ENCODE results near the gene CYP24A1.

The CYP24A1 gene

DNA sequence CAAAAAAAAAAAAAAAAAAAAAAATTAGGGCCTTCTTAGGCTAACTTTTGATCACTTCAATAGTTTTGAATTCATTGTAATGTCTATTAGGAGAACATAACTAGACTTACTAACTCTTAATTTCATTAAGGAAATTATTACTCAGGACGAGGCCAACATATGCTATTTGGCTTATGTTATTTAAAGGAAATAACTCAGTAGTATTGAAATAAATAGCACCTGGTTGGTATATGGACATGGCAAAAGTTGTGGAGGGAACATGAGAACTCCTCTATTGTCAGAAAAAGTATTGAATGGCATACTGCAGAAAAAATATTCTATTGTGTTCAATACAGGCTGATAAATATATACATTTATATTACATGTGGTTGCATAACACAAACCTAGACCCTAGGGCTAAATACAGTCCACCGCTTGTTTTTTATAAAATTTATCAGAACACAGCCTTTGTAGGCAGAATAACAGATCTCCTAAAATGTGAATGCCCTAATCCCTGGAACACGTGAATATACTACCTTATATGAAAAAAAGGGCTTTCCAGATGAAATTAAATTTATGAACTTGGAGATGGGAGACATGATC is 18.0 kb downstream of the CYP24A1 start:
- DNase-seq: no peak

DNA sequence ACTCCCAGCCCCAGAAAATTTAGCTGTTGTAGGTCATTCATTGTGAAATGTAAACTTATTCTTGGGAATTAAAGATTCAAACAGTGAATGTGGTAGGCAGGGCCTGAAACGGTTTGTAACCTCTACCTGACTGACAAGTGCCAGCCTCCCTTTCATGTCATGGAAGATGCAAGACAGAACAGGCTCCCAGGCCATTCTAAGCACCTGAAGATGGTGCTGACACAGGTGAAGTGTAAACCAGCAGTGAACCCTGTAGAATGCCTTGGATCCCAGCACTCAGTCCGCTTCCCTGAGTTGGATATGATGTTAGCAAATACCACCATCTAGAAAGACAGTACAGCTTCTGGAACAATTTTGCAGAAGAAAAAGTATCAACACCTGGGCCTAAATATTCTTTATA is 19.3 kb downstream of the CYP24A1 start:
- DNase-seq: no peak

DNA sequence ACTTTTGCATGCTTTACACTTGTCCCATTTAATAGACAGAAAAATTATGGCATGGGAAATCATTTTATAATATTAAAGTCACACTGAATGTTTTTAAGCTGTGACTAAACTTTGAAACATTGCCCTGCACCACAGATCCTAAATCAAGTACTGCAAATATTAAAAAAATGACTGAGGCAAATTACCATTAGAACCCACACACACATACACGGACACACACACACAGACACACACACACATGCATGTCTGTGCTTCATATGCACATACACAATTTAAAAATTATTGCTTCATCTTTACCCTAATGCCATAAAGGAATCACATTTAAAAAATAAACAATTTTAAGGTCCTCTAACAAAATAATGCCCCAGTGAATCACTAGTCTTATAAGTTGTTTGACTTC is 19.9 kb downstream of the CYP24A1 start:
- DNase-seq: no peak

DNA sequence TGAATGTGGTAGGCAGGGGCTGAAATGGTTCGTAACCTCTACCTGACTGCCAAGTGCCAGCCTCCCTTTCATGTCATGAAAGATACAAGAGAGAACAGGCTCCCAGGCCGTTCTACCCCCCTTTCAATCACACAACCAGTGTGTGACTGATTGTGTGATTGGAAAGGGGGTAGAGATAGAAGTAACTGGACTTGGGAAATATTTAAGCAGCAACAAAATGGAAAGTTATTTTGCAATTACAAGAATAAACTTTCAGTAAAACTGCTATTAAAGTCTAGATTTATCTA is 20.8 kb downstream of the CYP24A1 start:
- DNase-seq: no peak

DNA sequence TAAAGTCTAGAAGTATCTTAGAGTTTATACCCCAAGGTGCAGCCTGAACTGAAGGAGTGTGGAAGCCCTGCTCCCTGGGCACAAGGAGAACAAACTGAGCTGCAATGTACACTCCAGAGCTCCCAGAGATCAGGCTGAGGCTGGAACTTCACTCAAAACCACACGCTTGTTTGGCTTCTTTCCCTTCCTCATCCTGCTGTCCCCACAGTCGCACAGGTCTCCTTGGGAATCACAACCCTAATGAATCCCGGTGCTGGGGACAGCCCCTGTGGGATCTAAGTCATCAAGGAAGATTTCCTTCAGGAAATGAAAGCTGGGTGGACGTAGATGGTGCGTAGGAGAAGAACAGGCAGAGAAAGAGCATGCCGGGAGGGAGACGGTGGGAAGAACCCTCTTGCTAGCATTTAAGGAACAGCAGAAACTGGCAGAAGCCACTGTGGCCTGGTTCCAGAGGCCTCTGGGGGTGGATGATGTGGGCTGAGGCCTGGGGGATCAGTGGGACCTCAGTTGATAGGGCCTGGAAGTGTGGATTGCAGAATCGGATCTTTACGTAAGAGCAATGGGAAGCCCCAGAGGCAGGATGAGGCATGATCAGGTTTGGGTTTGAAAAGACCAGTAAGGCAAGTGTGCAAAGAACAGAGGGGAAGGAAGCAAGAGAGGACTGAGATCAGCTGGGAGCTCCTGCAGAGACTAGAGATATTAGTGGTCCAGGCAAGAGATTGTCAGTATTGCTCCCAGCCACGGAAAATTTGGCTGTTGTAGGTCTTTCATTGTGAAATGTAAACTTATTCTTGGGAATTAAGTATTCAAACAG is 21.4 kb downstream of the CYP24A1 start:
- DNase-seq: no peak

DNA sequence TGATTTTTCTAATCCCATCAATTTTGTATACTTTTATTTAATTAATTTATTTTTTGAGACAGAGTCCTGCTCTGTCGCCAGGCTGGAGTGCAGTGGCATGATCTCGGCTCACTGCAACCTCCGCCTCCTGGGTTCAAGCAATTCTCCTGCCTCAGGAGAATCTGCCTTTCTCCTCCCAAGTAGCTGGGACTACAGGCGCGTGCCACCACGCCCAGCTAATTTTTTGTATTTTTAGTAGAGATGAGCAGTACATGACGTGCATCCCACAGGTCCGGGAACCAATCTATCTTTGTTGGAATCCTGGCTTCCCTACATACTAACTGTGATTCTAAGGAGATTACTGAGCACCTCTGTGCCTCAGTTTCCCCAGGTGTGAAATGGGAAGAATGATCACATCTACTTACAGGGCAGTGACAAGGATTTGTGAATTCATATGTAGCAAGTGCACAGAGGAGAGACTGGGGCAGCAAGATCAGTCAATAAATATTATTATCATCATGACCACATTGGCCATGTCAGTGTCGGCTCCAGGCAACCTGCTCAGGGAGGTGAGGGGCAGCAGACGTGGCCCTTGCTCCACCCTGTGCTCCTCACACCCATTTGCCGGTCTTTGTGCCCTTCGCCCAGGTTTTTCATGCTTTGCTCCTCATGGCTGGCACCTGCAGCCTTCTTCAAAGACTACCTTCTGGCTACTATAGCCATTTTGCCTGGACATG is 22.1 kb downstream of the CYP24A1 start:
- no peak for DNase-seq

DNA sequence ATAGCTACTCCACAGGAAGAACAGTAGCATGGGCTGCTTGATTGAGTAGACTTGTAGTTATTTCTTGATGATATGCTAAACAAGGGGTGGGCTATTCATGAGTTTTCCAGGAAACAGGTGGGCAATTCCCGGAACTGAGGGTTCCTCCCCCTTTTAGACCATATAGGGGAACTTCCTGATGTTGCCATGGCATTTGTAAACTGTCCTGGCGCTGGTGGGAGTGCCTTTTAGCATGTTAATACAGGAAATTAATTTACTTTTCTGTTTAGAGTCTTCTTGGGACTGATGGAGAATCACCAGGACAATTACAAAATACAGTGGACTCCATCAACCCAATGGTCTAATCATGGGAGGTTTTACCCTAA is 22.7 kb downstream of the CYP24A1 start:
- DNase-seq: no peak

DNA sequence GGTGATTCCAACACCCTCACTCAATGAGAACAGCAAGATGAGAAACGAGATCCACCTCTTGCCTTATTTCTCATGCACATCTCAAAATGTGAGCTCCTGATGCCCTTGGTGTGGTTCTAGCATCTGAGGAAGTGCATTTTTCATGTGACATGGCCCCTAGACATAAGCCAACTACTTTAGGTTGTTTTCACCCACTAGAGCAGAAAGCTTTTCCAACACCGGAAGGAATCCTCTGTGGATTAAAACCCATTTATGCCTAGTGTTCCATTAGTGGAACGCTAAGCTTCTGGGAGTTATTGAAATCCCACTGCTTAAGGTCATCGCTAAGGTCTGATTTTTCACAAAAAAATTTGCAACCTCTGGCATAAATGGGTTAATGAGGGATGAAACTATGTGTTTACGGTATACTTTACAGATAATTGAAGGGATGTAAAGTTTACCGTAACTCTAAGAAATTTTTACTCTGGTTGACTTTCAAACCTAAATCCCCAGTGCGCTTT is 24.0 kb downstream of the CYP24A1 start:
- DNase-seq: no peak

DNA sequence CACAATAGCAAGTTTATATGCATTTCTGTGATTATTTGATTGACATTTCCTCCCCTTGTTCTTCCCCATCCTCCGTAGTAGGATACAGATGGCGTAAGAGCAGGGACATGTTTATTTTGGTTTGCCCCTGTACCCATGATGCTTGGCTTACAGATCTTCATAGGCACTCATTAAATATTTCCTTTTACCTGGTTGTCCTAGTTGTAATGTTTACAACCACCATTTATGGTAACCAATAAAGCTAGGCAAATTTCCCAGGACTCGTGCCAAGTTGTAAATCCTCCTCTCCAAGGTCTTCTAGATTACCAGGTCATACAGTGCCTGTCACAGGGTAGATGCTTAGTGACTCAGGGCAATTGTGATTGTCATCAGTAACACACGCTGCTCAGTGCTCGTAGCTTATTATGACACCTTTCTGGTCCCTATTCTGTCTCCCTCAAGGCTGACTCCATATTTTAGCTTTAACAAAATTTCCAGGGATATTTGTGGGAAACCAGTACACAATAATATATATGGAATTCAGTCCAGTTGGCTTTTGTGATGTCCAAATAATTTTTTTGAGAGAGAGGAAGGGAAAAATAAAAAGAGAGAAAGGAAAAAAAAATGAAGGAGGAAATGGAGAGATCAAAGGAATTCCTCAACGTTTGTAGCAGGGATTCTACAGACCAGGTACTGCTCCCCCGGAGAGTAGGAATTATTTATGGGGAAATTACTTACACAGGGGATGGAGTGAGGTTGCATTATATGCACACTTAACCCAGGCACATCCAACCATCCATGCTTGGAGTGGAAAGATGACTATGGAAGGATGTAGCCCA is 24.6 kb downstream of the CYP24A1 start:
- DNase-seq: no peak

DNA sequence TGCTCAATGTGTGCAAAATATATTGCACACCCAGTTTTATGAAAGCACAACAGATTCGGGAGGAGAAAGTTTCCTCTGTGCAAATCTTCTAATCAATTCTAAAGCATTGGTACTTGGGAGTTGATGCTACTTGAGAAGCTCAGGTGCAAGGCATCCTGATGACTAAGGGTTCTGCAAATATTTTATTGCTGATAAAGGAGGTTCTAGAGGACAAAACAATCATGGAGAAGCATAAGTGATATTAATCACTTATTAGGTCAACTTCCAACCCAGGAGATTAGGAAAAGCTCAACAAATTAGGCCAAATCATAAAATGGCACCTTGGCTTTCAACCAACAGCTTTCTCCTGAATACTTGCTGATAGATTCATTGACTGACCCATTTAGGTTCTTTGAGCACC is 27.1 kb downstream of the CYP24A1 start:
- no peak for DNase-seq

DNA sequence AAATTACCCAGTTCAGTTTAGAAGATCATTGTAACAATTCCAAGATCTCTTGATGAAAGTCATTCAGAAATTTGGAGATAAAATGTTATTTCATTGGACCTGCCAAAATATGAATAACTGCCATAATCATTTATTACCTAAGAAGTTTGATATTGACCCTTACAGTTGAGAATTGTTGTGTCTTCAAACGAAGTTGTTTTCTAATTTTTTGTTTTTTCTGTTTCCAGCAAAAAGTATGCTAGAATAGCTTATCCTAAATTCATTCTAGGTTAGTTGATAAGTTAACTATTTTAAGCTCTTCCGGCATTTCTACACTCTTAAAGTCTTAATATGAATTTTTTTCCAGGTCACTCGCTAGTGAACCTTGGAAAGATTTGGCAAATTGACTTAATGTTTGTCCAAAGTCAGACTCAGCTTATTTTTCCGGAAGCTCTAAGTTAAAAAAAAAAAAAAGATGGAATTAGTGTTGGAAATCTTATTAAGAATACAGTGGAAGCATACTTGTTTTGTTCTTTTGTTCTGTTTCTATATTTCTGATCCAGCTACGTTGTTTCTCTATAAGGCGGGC is 28.9 kb downstream of the CYP24A1 start:
- no peak for DNase-seq

DNA sequence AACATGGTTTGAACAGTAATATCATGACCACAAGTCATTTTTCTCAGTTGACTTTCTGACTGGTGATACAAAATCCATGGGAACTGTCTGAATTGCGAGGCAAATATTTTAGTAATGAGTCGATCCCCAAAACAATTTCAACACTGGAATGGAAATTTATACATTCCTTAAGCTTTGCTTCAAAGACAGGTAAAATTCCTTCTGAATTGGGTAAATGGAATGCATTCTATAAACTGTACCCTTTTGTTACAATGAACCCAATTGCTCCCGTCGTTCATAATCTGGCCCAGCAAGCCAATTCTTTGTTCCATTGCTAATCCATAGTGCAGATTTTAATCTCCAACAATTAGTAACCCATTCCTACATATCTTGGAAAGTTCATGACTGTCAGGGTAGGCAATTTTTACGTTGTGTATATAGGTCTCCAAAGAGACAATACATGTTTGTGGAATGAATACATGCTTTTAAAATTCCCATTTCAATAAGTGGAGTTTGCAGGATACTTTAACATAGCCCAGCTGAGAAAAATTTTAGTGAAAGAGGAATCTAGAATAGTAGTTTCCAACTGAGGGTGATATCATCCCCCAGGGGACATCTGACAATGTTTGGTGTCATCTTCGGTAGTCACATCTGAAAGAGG is 32.7 kb downstream of the CYP24A1 start:
- DNase-seq: no peak

DNA sequence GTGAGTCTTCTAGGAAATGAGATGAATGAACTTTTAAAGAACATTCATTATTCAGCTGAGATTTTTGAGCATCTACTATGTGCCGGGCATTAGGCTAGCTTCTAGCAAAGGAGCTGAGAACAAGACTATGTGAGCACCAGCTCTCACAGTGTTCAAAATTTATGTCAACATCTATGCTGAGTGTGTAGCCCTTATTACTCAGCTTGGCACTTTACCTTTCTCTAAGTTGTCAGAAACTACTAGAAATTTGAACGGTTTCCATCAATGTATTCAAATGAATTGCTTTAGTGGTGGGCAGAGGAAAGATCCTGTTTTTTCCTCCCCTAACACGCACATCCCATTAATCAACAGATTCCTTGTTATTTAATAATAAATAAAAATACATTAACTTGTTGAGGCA is 33.3 kb downstream of the CYP24A1 start:
- DNase-seq: no peak

DNA sequence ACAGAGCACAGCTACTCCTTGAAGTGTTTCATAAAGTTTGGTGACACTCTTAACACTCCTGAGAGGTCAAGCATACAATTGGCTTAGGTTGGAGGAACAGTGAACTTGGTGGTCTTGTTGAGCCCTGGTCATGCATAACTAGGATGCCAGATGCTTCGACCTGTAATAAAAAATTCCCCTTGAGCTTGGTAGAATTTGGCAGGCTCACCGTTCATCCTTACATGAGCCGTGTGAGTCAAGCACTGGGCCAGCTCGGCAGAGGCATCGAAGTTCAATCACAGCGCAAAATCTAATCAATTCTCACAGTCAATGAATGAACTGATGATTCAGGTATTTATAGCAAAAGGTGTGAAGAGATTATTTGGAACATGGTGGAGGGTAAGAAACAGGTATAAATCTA is 33.7 kb downstream of the CYP24A1 start:
- DNase-seq: no peak

DNA sequence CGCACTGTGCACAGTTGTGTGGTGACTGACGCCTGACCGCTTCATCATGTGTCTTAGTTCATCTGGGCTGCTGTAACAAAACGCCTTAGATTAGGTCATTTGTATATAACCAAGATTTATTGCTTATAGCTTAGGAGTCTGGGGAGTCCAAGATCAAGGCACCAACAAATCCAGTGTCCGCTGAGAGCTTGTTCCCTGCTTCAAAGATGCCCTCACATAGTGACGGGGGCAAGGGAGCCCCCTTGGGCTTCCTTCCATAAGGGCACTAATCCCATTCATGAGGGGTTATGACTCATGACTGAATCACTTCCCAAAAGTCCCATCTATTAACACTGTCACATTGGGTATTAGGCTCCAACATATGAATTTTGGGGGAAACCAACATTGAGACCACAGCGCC is 34.6 kb downstream of the CYP24A1 start:
- no peak for DNase-seq

DNA sequence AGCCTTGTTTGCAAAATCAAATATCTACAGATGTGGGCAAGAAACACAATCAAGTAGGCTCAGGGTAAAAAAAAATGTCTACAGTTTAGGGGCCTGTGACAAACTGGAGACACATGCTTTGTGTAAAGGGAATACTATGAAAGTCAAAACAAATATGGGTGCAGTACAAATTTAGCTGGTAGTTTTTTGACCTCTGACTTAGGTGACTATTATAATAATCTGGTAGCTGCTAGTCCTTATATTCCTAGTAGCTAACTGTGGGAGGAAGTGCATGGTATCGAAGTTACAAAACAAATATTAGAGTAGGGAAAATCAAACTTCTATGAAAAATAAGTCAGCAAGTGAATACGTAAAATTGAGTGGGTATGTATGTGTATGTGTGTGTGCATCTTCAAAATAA is 35.4 kb downstream of the CYP24A1 start:
- DNase-seq: no peak

DNA sequence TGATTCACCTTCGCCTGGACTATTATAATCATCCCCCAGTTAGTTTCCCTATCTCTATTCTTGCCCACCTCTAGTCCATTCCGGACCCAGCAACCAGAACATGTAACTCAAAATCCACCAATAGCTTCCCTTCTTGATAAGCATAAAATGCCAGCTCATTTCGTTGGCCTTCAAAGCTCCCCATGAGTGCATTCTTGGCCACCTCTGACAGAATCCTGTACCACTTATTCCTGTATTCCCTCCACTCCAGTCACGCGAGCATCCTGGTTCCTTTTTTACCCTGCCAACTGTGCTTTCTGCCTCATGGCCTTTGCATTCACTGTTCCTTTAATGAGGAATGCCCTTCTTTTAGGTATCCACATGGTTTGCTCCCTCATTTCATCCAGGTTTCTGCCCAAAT is 36.7 kb downstream of the CYP24A1 start:
- no peak for DNase-seq

DNA sequence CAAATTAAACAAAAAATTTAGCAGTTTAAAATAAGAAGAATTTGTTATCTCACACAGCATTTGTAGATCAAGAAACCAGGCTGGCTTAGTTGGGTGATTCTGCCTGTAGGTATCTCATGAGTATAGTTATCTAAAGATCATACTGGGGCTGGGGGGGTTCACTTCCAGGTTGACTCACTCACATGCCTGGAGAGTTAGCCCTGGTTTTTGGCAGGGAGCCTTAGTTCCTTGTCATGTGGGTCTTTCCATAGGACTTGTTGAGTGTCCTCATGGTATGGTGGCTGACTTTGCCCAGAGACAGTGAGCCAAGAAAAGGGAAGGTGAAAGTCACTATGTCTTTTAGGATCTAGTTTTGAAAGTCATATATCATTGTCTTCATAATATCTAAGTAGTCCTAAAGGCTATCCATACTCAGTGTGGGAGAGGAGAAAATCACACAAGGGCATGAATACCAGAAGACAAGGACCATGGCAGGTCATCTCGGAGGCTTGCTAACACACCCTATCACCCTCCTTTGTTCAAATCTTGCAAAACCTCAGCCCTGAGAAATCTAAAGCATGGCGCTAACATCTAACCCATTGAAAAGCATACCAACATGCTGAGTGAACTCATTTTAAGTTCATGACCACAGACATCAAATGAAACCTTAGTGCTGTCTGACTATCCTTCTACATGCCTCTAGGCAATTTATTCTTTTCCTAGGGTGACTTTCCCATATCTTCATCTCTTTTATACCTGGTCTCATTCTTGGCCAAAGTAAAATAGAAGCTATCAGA is 39.2 kb downstream of the CYP24A1 start:
- DNase-seq: no peak

DNA sequence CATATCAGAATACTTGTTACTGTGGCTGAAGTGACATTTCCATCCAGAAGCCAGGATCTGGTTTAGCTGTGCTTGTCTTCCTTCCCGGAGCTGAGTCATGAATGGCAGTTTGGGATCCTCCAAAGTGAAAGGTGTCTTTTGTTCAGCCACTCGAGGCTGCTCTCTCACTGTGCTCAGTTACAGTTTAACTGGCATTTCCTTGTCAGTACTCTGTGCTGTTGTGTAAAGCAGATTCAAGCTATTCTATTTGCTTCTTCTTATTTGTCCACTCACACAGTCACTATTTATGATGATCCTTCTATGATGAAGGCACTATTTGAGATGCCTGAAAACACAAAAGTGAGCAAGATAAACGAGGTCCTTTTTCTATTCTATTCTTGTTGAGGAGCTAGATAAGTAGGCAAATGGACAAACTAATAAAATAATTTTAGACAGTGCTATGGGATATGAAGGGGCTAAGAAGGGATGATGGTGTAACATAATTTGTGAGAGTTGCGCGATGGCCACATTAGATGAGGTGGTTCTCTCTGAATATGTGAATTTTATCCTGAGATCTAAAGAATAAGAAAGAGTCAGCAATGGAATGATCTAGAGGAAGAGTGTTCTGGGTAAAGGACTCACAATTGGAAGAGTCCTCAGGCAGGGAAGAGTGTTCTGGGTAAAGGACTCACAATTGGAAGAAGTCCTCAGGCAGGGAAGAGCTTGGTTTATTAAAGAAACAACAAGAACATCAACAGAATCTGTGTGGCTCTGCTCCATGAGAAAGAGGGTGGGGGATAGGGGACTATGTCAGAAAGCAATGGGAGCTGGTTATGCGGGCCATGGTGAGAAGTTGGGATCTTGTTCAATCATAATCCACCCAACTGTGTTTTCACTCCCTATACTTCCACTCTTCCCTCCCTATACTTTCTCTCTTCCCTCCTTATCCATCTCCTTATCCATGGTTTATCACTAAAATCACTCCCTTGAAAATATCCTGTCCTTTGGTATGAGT is 40.1 kb downstream of the CYP24A1 start:
- DNase-seq: no peak

All from effector CD4-positive, alpha-beta T cell (primary cell).